SK-N-SH (cell line): ENCODE data around the gene SYT7. TPM values are rescaled to one million over a fixed set of nuclear protein-coding genes. Genes with fewer than 3 reads are reported as not detected.

Source experiments
- CTCF ChIA-PET: fragments of 300-600, 350-600 bp; formaldehyde crosslinking; extraction: SDS; loops from one replicate; lab custom pipeline; 2021; lab: Yijun Ruan, JAX
- POLR2A ChIA-PET: fragments of 350-600 bp; sonication (Branson Sonifier 250); formaldehyde crosslinking; extraction: SDS; loops from one replicate; lab custom pipeline; 2020; ENCODE audit warnings: antibody characterized with exemption, inconsistent platforms; lab: Yijun Ruan, JAX
- DNase-seq: peaks from one replicate; pipeline ENCODE4 v3.0.0; 2012
- H2AFZ ChIP-seq: fragments of 200-600 bp; sonication (generic); 2 replicates; pipeline ENCODE4 v1.8.1; 2016; ENCODE audit warnings: antibody characterized with exemption, mild to moderate bottlenecking, low read depth
- H3F3A ChIP-seq: fragments of 200-600 bp; sonication (generic); replicated peaks from 2 replicates; pipeline ENCODE3; 2016; ENCODE audit warnings: antibody characterized with exemption, mild to moderate bottlenecking; ENCODE audit not compliant: insufficient read depth
- H3K27ac ChIP-seq, 2 experiments: fragments of 200-500 bp in 1 of 2; fragments of 200-600 bp in 1 of 2; sonication (Bioruptor generic) in 1 of 2; sonication (generic), shearing (Covaris generic) in 1 of 2; 2 replicates each; pipeline versions ENCODE4 v1.5.1 to v1.6.1; 2014 to 2016; ENCODE audit warnings: low read depth in 2 of 2, inconsistent platforms in 1 of 2, low read length in 1 of 2, mild to moderate bottlenecking in 1 of 2, mixed read lengths in 1 of 2
- H3K27me3 ChIP-seq: fragments of 200-600 bp; sonication (generic), shearing (Covaris generic); 2 replicates; pipeline ENCODE4 v1.6.1; 2016; ENCODE audit warnings: mixed run types; ENCODE audit not compliant: insufficient read depth
- H3K36me3 ChIP-seq, 2 experiments: fragments of 200-500 bp in 1 of 2; fragments of 200-600 bp in 1 of 2; sonication (Bioruptor generic) in 1 of 2; sonication (generic) in 1 of 2; replicated peaks in 1 of 2; 2 replicates each; pipeline versions ENCODE3 to v1.5.1; 2014 to 2016; ENCODE audit warnings: low read length in 1 of 2, mild to moderate bottlenecking in 1 of 2; ENCODE audit not compliant: insufficient read depth in 2 of 2, control insufficient read depth in 1 of 2
- H3K4me1 ChIP-seq, 2 experiments: fragments of 200-500 bp in 1 of 2; fragments of 200-600 bp in 1 of 2; sonication (Bioruptor generic) in 1 of 2; sonication (generic), shearing (Covaris generic) in 1 of 2; 2 replicates each; pipeline versions ENCODE4 v1.5.1 to v1.6.1; 2014 to 2016; ENCODE audit warnings: low read depth in 1 of 2, low read length in 1 of 2, mixed run types in 1 of 2; ENCODE audit not compliant: insufficient read depth in 2 of 2, control insufficient read depth in 1 of 2
- H3K4me2 ChIP-seq: fragments of 200-600 bp; sonication (generic), shearing (Covaris generic); 2 replicates; pipeline ENCODE4 v1.6.1; 2017; ENCODE audit warnings: mixed run types
- H3K4me3 ChIP-seq, 2 experiments: fragments of 200-500 bp in 1 of 2; fragments of 200-600 bp in 1 of 2; sonication (Bioruptor generic) in 1 of 2; sonication (generic), shearing (Covaris generic) in 1 of 2; 2 replicates each; pipeline versions ENCODE4 v1.5.1 to v1.8.1; 2014 to 2016; ENCODE audit warnings: low read depth in 2 of 2, inconsistent platforms in 1 of 2, low read length in 1 of 2, mild to moderate bottlenecking in 1 of 2, mixed read lengths in 1 of 2, moderate library complexity in 1 of 2
- H3K79me2 ChIP-seq: fragments of 200-600 bp; sonication (generic); 2 replicates; pipeline ENCODE4 v1.8.1; 2017; ENCODE audit warnings: mild to moderate bottlenecking; ENCODE audit not compliant: insufficient read depth
- H3K9ac ChIP-seq: fragments of 200-600 bp; sonication (generic); 2 replicates; pipeline ENCODE4 v1.6.1; 2017; ENCODE audit warnings: mixed run types
- H3K9me2 ChIP-seq: fragments of 200-600 bp; sonication (generic); 2 replicates; pipeline ENCODE4 v1.6.1; 2017; ENCODE audit warnings: mixed run types
- H3K9me3 ChIP-seq: fragments of 200-600 bp; sonication (generic); 2 replicates; pipeline ENCODE4 v1.6.1; 2017; ENCODE audit warnings: mixed run types, mild to moderate bottlenecking, moderate library complexity
- H4K20me1 ChIP-seq: fragments of 200-600 bp; sonication (generic); 2 replicates; pipeline ENCODE4 v1.6.1; 2017; ENCODE audit warnings: mild to moderate bottlenecking, mixed run types; ENCODE audit not compliant: insufficient read depth
- CHD2 ChIP-seq: fragments of 150-350 bp; IDR thresholded peaks from 2 replicates; pipeline ENCODE4 v1.6.1; 2018; ENCODE audit warnings: low read length; ENCODE audit not compliant: partially characterized antibody
- CTCF ChIP-seq: fragments of 200-600 bp; sonication (generic); IDR thresholded peaks from 2 replicates; pipeline ENCODE4 v1.6.1; 2017; ENCODE audit warnings: antibody characterized with exemption, mild to moderate bottlenecking, moderate library complexity
- EP300 ChIP-seq, 2 experiments: IDR thresholded peaks; 2 replicates each; pipeline versions ENCODE4 v1.4.0 to v1.6.1; 2012; ENCODE audit warnings: borderline replicate concordance in 1 of 2, low read depth in 1 of 2, low read length in 1 of 2
- FOXJ3 ChIP-seq: sonication (generic); formaldehyde crosslinking; IDR thresholded peaks from 2 replicates; pipeline ENCODE4 v1.5.1; 2020; ENCODE audit warnings: mild to moderate bottlenecking, missing genetic modification reagents
- FOXM1 ChIP-seq: IDR thresholded peaks from 2 replicates; pipeline ENCODE4 v1.4.0; 2012; ENCODE audit warnings: low read depth, mild to moderate bottlenecking
- GABPA ChIP-seq: IDR thresholded peaks from 2 replicates; pipeline ENCODE4 v1.4.0; 2012; ENCODE audit warnings: low read depth, mild to moderate bottlenecking
- MEF2A ChIP-seq: IDR thresholded peaks from 2 replicates; pipeline ENCODE4 v1.4.0; 2012; ENCODE audit warnings: low read depth, borderline replicate concordance
- MXI1 ChIP-seq: IDR thresholded peaks from 2 replicates; pipeline ENCODE4 v1.6.1; 2012; ENCODE audit warnings: mild to moderate bottlenecking, low read depth, low read length, improper control_type of control experiment
- NFIC ChIP-seq: IDR thresholded peaks from 2 replicates; pipeline ENCODE4 v1.4.0; 2012; ENCODE audit warnings: borderline replicate concordance
- PBX3 ChIP-seq: IDR thresholded peaks from 2 replicates; pipeline ENCODE4; 2012
- RCOR1 ChIP-seq: fragments of 150-350 bp; IDR thresholded peaks from 2 replicates; pipeline ENCODE4 v1.6.1; 2017; ENCODE audit warnings: antibody characterized with exemption, low read length
- RXRA ChIP-seq: IDR thresholded peaks from 2 replicates; pipeline ENCODE4 v1.4.0; 2012; ENCODE audit warnings: low read depth, mild to moderate bottlenecking, borderline replicate concordance
- SMC3 ChIP-seq: IDR thresholded peaks from 2 replicates; pipeline ENCODE4 v1.6.1; 2012; ENCODE audit warnings: low read depth, low read length, improper control_type of control experiment
- TAF1 ChIP-seq: IDR thresholded peaks from 2 replicates; pipeline ENCODE4 v1.6.1; 2012; ENCODE audit warnings: low read depth, mild to moderate bottlenecking, low read length, moderate library complexity, borderline replicate concordance
- TCF12 ChIP-seq: IDR thresholded peaks from 2 replicates; pipeline ENCODE4 v1.4.0; 2012
- WGBS: methylation state at CpG from one replicate; pipeline ENCODE4 v1.1.6; 2017; ENCODE audit warnings: low lambda C conversion rate; 5-methylcytosine and 5-hydroxymethylcytosine counted together
- polyA plus RNA-seq, 3 experiments: library from polyadenylated mRNA; depleted of rRNA; stranded (reverse); fragments of >200 nt; gene quantifications; 2 replicates each; pipeline ENCODE4 v1.2.3, GENCODE V29; 2012
- TF ChIP-seq, protein P1 (sequence below): IDR thresholded peaks from 2 replicates; pipeline ENCODE4 v1.4.0; 2012; ENCODE audit warnings: low read depth, borderline replicate concordance

The SYT7 gene
- polyA plus RNA-seq, 1 of the 3 experiments (the other 2 are of a cell fraction) = 1.1 TPM

GRCh38 chr11:61510166-61510919 lies 70.5 kb downstream of the SYT7 start:
- ChIA-PET POLR2A (no interaction called here), CTCF (interaction anchor here (1.0 to 33.4 kb wide), 12 partner anchors 10 to 219 kb away, joined by 3 to 670 read pairs (median 9); partner anchors contain the start of gene SYT7)
- Histone ChIP-seq H3K9ac (no peak overlapping the region), H3K9me2 (no peaks in the 10 kb centered on the region), H3K4me2 (no peak overlapping the region), H3K79me2 (no peaks in the 10 kb centered on the region), H3K27me3 (peaks cover 32% of the 10 kb centered on the region)
- TF ChIP-seq RCOR1 = no peak
- no peak for TF ChIP-seq PBX3
- no peak for TF ChIP-seq MEF2A
- TF ChIP-seq RXRA = no peak
- no peak for TF ChIP-seq CTCF
- TF ChIP-seq, protein P1, sequence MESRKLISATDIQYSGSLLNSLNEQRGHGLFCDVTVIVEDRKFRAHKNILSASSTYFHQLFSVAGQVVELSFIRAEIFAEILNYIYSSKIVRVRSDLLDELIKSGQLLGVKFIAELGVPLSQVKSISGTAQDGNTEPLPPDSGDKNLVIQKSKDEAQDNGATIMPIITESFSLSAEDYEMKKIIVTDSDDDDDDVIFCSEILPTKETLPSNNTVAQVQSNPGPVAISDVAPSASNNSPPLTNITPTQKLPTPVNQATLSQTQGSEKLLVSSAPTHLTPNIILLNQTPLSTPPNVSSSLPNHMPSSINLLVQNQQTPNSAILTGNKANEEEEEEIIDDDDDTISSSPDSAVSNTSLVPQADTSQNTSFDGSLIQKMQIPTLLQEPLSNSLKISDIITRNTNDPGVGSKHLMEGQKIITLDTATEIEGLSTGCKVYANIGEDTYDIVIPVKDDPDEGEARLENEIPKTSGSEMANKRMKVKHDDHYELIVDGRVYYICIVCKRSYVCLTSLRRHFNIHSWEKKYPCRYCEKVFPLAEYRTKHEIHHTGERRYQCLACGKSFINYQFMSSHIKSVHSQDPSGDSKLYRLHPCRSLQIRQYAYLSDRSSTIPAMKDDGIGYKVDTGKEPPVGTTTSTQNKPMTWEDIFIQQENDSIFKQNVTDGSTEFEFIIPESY = no peak
- TF ChIP-seq GABPA = no peak
- no peak for TF ChIP-seq TCF12
- TF ChIP-seq SMC3 = no peak
- no peak for TF ChIP-seq CHD2
- no peak for TF ChIP-seq EP300 (IDR thresholded peaks at IDR 0.05; ENCODE audit: borderline replicate concordance in 1 of 2, low read depth in 1 of 2, low read length in 1 of 2)
- no peak for TF ChIP-seq FOXM1
- no peak for TF ChIP-seq TAF1
- no peak for TF ChIP-seq FOXJ3 (CRISPR knock-in tag)
- no peak for TF ChIP-seq MXI1
- no peak for TF ChIP-seq NFIC
- TF ChIP-seq, all 33 proteins: peak for 0
- H3K27ac ChIP-seq = peak overlapping the region in 1 of 2 experiments; percentile 74; a peak in 1 of 4 replicates
- 61% methylated on average over 13 of the region's 16 CpGs for WGBS
- no peak overlapping the region for H3K4me3 ChIP-seq
- no peaks in the 10 kb centered on the region for H3K36me3 ChIP-seq
- no peak for DNase-seq
- H4K20me1 ChIP-seq = no peaks in the 10 kb centered on the region
- H3F3A ChIP-seq = no peaks in the 10 kb centered on the region
- H2AFZ ChIP-seq = no peak overlapping the region
- no peaks in the 10 kb centered on the region for H3K9me3 ChIP-seq
- H3K4me1 ChIP-seq = peaks cover 0 to 56% of the 10 kb centered on the region in 2 experiments; a peak in 3 of 4 replicates
